ENCODE data around the gene RPL27A.

DNA sequence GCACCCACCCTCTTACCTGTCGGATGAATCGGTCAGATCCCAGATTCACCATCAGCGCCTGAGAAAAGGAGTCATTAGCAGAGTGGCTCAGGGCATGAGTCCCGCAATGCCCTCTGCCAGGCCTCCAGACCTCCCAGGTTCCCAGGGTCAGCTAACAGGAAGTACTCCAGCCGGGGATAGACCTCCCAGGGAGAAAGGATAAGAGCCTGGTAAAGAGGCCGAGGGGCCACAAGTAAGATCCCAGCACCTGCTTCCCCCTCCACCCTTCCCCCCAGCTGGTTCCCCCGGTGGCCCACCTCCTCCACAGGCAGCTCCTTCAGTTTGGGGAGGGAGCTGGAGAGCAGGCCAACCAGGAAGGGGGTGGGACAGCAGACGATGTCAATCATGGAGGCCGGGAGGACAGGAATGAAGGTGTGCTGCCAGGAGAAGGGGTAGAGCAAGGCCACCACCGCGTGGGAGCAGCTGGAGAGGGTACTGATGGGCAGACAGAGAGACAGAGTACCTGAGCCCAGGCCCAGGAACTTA is 16.4 kb downstream of the RPL27A start:
- no peak for TF ChIP-seq POLR2A (IDR thresholded peaks at IDR 0.05)
- TF ChIP-seq, protein P1, sequence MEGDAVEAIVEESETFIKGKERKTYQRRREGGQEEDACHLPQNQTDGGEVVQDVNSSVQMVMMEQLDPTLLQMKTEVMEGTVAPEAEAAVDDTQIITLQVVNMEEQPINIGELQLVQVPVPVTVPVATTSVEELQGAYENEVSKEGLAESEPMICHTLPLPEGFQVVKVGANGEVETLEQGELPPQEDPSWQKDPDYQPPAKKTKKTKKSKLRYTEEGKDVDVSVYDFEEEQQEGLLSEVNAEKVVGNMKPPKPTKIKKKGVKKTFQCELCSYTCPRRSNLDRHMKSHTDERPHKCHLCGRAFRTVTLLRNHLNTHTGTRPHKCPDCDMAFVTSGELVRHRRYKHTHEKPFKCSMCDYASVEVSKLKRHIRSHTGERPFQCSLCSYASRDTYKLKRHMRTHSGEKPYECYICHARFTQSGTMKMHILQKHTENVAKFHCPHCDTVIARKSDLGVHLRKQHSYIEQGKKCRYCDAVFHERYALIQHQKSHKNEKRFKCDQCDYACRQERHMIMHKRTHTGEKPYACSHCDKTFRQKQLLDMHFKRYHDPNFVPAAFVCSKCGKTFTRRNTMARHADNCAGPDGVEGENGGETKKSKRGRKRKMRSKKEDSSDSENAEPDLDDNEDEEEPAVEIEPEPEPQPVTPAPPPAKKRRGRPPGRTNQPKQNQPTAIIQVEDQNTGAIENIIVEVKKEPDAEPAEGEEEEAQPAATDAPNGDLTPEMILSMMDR (IDR thresholded peaks at IDR 0.05), result no peak
- no peak for TF ChIP-seq EP300 (IDR thresholded peaks at IDR 0.05)
